H9 (cell line): Measurements from ENCODE around the gene PARVB. TPM values are rescaled to one million over a fixed set of nuclear protein-coding genes. Genes with fewer than 3 reads are reported as not detected.

ENCODE experiments used
- DNase-seq: peaks from one replicate; pipeline ENCODE4 v3.0.0-alpha.2; 2017
- H2AFZ ChIP-seq: one replicate; pipeline ENCODE4 v1.6.1; 2013; ENCODE audit warnings: mild to moderate bottlenecking, low read length, control low read depth, moderate library complexity
- H2AK5ac ChIP-seq: 2 replicates; pipeline ENCODE4 v1.6.1; 2013; ENCODE audit warnings: low read length, control low read depth, mixed read lengths; ENCODE audit not compliant: insufficient read length
- H2BK120ac ChIP-seq: one replicate; pipeline ENCODE4 v1.6.1; 2013; ENCODE audit warnings: low read depth, mild to moderate bottlenecking, low read length, control low read depth, inconsistent platforms; ENCODE audit not compliant: poor library complexity, severe bottlenecking
- H2BK12ac ChIP-seq: 2 replicates; pipeline ENCODE4 v1.6.1; 2013; ENCODE audit warnings: low read length, control low read depth, mixed read lengths, low read depth; ENCODE audit not compliant: insufficient read length
- H2BK15ac ChIP-seq: 2 replicates; pipeline ENCODE4 v1.6.1; 2013; ENCODE audit warnings: low read depth, low read length, control low read depth
- H2BK20ac ChIP-seq: one replicate; pipeline ENCODE4 v1.6.1; 2013; ENCODE audit warnings: low read depth, mild to moderate bottlenecking, low read length, control low read depth, inconsistent platforms; ENCODE audit not compliant: poor library complexity, severe bottlenecking
- H2BK5ac ChIP-seq: 2 replicates; pipeline ENCODE4 v1.6.1; 2013; ENCODE audit warnings: low read length, control low read depth, mixed read lengths; ENCODE audit not compliant: insufficient read length
- H3K14ac ChIP-seq: 2 replicates; pipeline ENCODE4 v1.6.1; 2013; ENCODE audit warnings: low read length, control low read depth; ENCODE audit not compliant: insufficient read depth
- H3K18ac ChIP-seq: 2 replicates; pipeline ENCODE4 v1.6.1; 2013; ENCODE audit warnings: low read depth, mild to moderate bottlenecking, mixed read lengths, low read length, control low read depth; ENCODE audit not compliant: insufficient read length
- H3K23ac ChIP-seq: 2 replicates; pipeline ENCODE4 v1.6.1; 2013; ENCODE audit warnings: low read length, control low read depth, mixed read lengths, low read depth; ENCODE audit not compliant: insufficient read length
- H3K23me2 ChIP-seq: 2 replicates; pipeline ENCODE4 v1.6.1; 2013; ENCODE audit warnings: low read depth, mild to moderate bottlenecking, mixed read lengths, low read length, control low read depth; ENCODE audit not compliant: insufficient read length, poor library complexity, severe bottlenecking
- H3K27ac ChIP-seq: 2 replicates; pipeline ENCODE4 v1.5.1; 2013; ENCODE audit warnings: low read length, control low read depth, mixed read lengths, low read depth; ENCODE audit not compliant: insufficient read length
- H3K27me3 ChIP-seq: 2 replicates; pipeline ENCODE4 v1.6.1; 2013; ENCODE audit warnings: low read length, control low read depth, inconsistent platforms; ENCODE audit not compliant: insufficient read depth
- H3K4ac ChIP-seq: 2 replicates; pipeline ENCODE4 v1.6.1; 2013; ENCODE audit warnings: low read depth, mild to moderate bottlenecking, control low read depth, inconsistent platforms, low read length, moderate library complexity
- H3K4me1 ChIP-seq: 2 replicates; pipeline ENCODE4 v1.6.1; 2013; ENCODE audit warnings: low read length, control low read depth, inconsistent platforms; ENCODE audit not compliant: insufficient read depth
- H3K4me2 ChIP-seq: 2 replicates; pipeline ENCODE4 v1.6.1; 2013; ENCODE audit warnings: low read length, control low read depth, mixed read lengths; ENCODE audit not compliant: insufficient read length, insufficient read depth
- H3K56ac ChIP-seq: 2 replicates; pipeline ENCODE4 v1.6.1; 2013; ENCODE audit warnings: low read depth, mild to moderate bottlenecking, mixed read lengths, low read length, control low read depth; ENCODE audit not compliant: insufficient read length
- H3K79me1 ChIP-seq: 2 replicates; pipeline ENCODE4 v1.6.1; 2013; ENCODE audit warnings: low read depth, mild to moderate bottlenecking, moderate library complexity, low read length, control low read depth, inconsistent platforms; ENCODE audit not compliant: insufficient read depth, poor library complexity, severe bottlenecking
- H3K79me2 ChIP-seq: 2 replicates; pipeline ENCODE4 v1.6.1; 2013; ENCODE audit warnings: low read length, control low read depth, inconsistent platforms; ENCODE audit not compliant: insufficient read depth
- H3K9ac ChIP-seq: 2 replicates; pipeline ENCODE4 v1.6.1; 2013; ENCODE audit warnings: low read length, control low read depth, mixed read lengths; ENCODE audit not compliant: insufficient read length; ENCODE audit errors: extremely low read depth
- H3K9me3 ChIP-seq: one replicate; pipeline ENCODE4 v1.6.1; 2013; ENCODE audit warnings: low read depth, low read length, inconsistent platforms; ENCODE audit not compliant: control insufficient read depth
- H3T11ph ChIP-seq: one replicate; pipeline ENCODE4 v1.6.1; 2013; ENCODE audit warnings: mild to moderate bottlenecking, low read length, control low read depth, inconsistent platforms
- H4K20me1 ChIP-seq: one replicate; pipeline ENCODE4 v1.6.1; 2013; ENCODE audit not compliant: control insufficient read depth, insufficient read length, insufficient read depth
- H4K5ac ChIP-seq: 2 replicates; pipeline ENCODE4 v1.6.1; 2013; ENCODE audit warnings: low read depth, mild to moderate bottlenecking, mixed read lengths, low read length, control low read depth; ENCODE audit not compliant: insufficient read length
- H4K8ac ChIP-seq: replicated peaks from 2 replicates; pipeline ENCODE4 v1.6.1; 2013; ENCODE audit warnings: low read length, control low read depth, mixed read lengths, low read depth; ENCODE audit not compliant: insufficient read length
- H4K91ac ChIP-seq: 2 replicates; pipeline ENCODE4 v1.6.1; 2013; ENCODE audit warnings: low read depth, mild to moderate bottlenecking, moderate library complexity, mixed read lengths, low read length, control low read depth; ENCODE audit not compliant: insufficient read length
- H3K27ac Mint-ChIP-seq, 3 experiments: 2 replicates in 2 of 3; 3 replicates in 1 of 3; pipeline ENCODE4 v1.8.0; 2020 to 2021; ENCODE audit warnings: mixed read lengths in 3 of 3, mild to moderate bottlenecking in 1 of 3, moderate library complexity in 1 of 3
- H3K27me3 Mint-ChIP-seq: 2 replicates; pipeline ENCODE4 v1.8.0; 2021; ENCODE audit warnings: low read depth, mild to moderate bottlenecking, moderate library complexity, mixed read lengths
- H3K36me3 Mint-ChIP-seq, 3 experiments: 2 replicates in 2 of 3; 3 replicates in 1 of 3; pipeline ENCODE4 v1.8.0; 2020 to 2021; ENCODE audit warnings: low read depth in 3 of 3, mixed read lengths in 3 of 3; ENCODE audit not compliant: insufficient read depth in 1 of 3
- H3K4me1 Mint-ChIP-seq, 2 experiments: 2 replicates each; pipeline ENCODE4 v1.8.0; 2020; ENCODE audit warnings: mixed read lengths in 2 of 2
- H3K4me3 Mint-ChIP-seq, 2 experiments: 2 replicates in 1 of 2; 3 replicates in 1 of 2; pipeline ENCODE4 v1.8.0; 2020 to 2021; ENCODE audit warnings: mild to moderate bottlenecking in 2 of 2, mixed read lengths in 2 of 2, moderate library complexity in 1 of 2
- H3K9me3 Mint-ChIP-seq, 2 experiments: 2 replicates in 1 of 2; 3 replicates in 1 of 2; pipeline ENCODE4 v1.8.0; 2020; ENCODE audit warnings: mild to moderate bottlenecking in 2 of 2, mixed read lengths in 2 of 2, moderate library complexity in 1 of 2
- CTCF ChIP-seq: fragments of 200-600 bp; sonication (generic); conservative IDR thresholded peaks from 3 replicates; pipeline ENCODE4 v1.8.0; 2021; ENCODE audit warnings: antibody characterized with exemption, mild to moderate bottlenecking
- WGBS: extraction: QIAGEN DNeasy Blood & Tissue Kit; methylation state at CpG from one replicate; pipeline ENCODE4 v1.1.7; 2013; ENCODE audit warnings: missing lambda C conversion rate, low lambda C conversion rate, mixed read lengths; ENCODE audit not compliant: insufficient read length; ENCODE audit errors: extremely low coverage; 5-methylcytosine and 5-hydroxymethylcytosine counted together
- total RNA-seq: library from RNA; stranded (reverse); gene quantifications from 2 replicates; pipeline ENCODE4 v1.2.1, GENCODE V29; 2021

Gene PARVB
- total RNA-seq, 1 experiment from 2014 or later, result 15.6 TPM

GRCh38 chr22:44076825-44077224 lies 52.7 kb downstream of the PARVB start:
- Histone ChIP-seq H3K79me2 (no peaks in the 10 kb centered on the region), H2AK5ac (no peak overlapping the region), H2BK20ac (no peak overlapping the region), H4K5ac (no peak overlapping the region), H3K4me1 (no peaks in the 10 kb centered on the region; the same call in 1 of the 2 replicates), H3K79me1 (no peaks in the 10 kb centered on the region), H3K27ac (no peak overlapping the region), H3T11ph (no peak overlapping the region), H3K9me3 (no peaks in the 10 kb centered on the region), H4K20me1 (no peaks in the 10 kb centered on the region), H2AFZ (no peak overlapping the region), H3K23me2 (no peaks in the 10 kb centered on the region), H2BK12ac (no peak overlapping the region), H4K91ac (no peak overlapping the region), H4K8ac (no peak overlapping the region), H2BK5ac (no peak overlapping the region), H3K18ac (no peak overlapping the region), H2BK15ac (no peak overlapping the region), H3K56ac (no peak overlapping the region), H3K4ac (no peak overlapping the region), H2BK120ac (no peak overlapping the region), H3K9ac (no peak overlapping the region), H3K27me3 (no peaks in the 10 kb centered on the region), H3K4me2 (no peak overlapping the region), H3K23ac (no peak overlapping the region), H3K14ac (no peak overlapping the region)
- no peak for DNase-seq
- H3K36me3 Mint-ChIP-seq, result no peaks in the 10 kb centered on the region
- TF ChIP-seq CTCF, result no peak
- WGBS, result no CpG with 5 or more reads among the region's 8 CpGs
- no peak overlapping the region; a peak in 2 of 7 replicates for H3K27ac Mint-ChIP-seq
- no peaks in the 10 kb centered on the region for H3K9me3 Mint-ChIP-seq
- H3K4me3 Mint-ChIP-seq, result no peak overlapping the region
- no peaks in the 10 kb centered on the region for H3K4me1 Mint-ChIP-seq
- H3K27me3 Mint-ChIP-seq, result no peaks in the 10 kb centered on the region
